Retinal pigment epithelial cell (primary cell): ENCODE results near the gene ARHGAP26.

Source experiments
- DNase-seq: peaks from one replicate; pipeline ENCODE4 v3.0.0-alpha.2; 2010; ENCODE audit warnings: low read depth
- H3K4me3 ChIP-seq: 2 replicates; pipeline ENCODE4 v1.5.1; 2011; ENCODE audit warnings: mild to moderate bottlenecking, low read length, control low read depth, moderate library complexity
- CTCF ChIP-seq: conservative IDR thresholded peaks from 2 replicates; pipeline ENCODE4 v1.5.1; 2011; ENCODE audit warnings: low read depth, low read length, control low read depth, inconsistent platforms

The ARHGAP26 gene

GRCh38 chr5:142772446-142773293 is 2.5 kb downstream of the ARHGAP26 start:
- DNase-seq: no peak
- no peak for TF ChIP-seq CTCF
- no peak overlapping the region for H3K4me3 ChIP-seq

- DNase-seq: no peak
- no peak overlapping the region for H3K4me3 ChIP-seq
- TF ChIP-seq CTCF: no peak
These were observed 6.9 kb downstream of the ARHGAP26 start for GRCh38 chr5:142777099-142777498.

- no peak overlapping the region for H3K4me3 ChIP-seq
- TF ChIP-seq CTCF: no peak
- no peak for DNase-seq
These were observed 7.7 kb downstream of the ARHGAP26 start for GRCh38 chr5:142777850-142778249.

- no peak overlapping the region for H3K4me3 ChIP-seq
- peak; percentile 79 for DNase-seq
- TF ChIP-seq CTCF: no peak
These were observed 9.1 kb downstream of the ARHGAP26 start for GRCh38 chr5:142779163-142779840.

- no peak for TF ChIP-seq CTCF
- H3K4me3 ChIP-seq: no peak overlapping the region
- DNase-seq: no peak
These were observed 10.7 kb downstream of the ARHGAP26 start for GRCh38 chr5:142780871-142781270.

- H3K4me3 ChIP-seq: no peak overlapping the region
- no peak for DNase-seq
- TF ChIP-seq CTCF: no peak
These were observed 12.9 kb downstream of the ARHGAP26 start for GRCh38 chr5:142782976-142783530.
